Smooth muscle cell (in vitro differentiated cells): Measurements from ENCODE around the gene GTF2IRD1. TPM values are rescaled to one million over a fixed set of nuclear protein-coding genes. Genes with fewer than 3 reads are reported as not detected.

ENCODE experiments used
- DNase-seq: peaks from one replicate; lab custom pipeline; 2025; ENCODE audit not compliant: unreplicated experiment; lab: John Stamatoyannopoulos, UW
- H2AFZ ChIP-seq: fragments of 200-600 bp; sonication (generic); 2 replicates; pipeline ENCODE4 v1.6.0; 2016; ENCODE audit warnings: antibody characterized with exemption, low read depth, mild to moderate bottlenecking
- H3F3A ChIP-seq: fragments of 200-600 bp; sonication (generic); 2 replicates; pipeline ENCODE4 v1.6.0; 2017; ENCODE audit warnings: antibody characterized with exemption, low read depth
- H3K27ac ChIP-seq: fragments of 200-600 bp; sonication (generic); 2 replicates; pipeline ENCODE4 v1.5.1; 2016; ENCODE audit warnings: low read depth, mild to moderate bottlenecking
- H3K27me3 ChIP-seq: fragments of 200-600 bp; sonication (generic); 2 replicates; pipeline ENCODE4 v1.6.1; 2016; ENCODE audit warnings: low read depth, mild to moderate bottlenecking
- H3K36me3 ChIP-seq: fragments of 200-600 bp; sonication (generic); 2 replicates; pipeline ENCODE4 v1.5.1; 2016; ENCODE audit warnings: low read depth
- H3K4me1 ChIP-seq: fragments of 200-600 bp; sonication (generic); 2 replicates; pipeline ENCODE4 v1.5.1; 2016; ENCODE audit warnings: low read depth
- H3K4me2 ChIP-seq: fragments of 200-600 bp; sonication (generic); 2 replicates; pipeline ENCODE4 v1.6.0; 2016; ENCODE audit warnings: mild to moderate bottlenecking
- H3K4me3 ChIP-seq: fragments of 200-600 bp; sonication (generic); 2 replicates; pipeline ENCODE4 v1.5.1; 2016; ENCODE audit warnings: mild to moderate bottlenecking
- H3K79me2 ChIP-seq: fragments of 200-600 bp; sonication (generic); 2 replicates; pipeline ENCODE4 v1.6.0; 2016; ENCODE audit warnings: low read depth, mild to moderate bottlenecking
- H3K9ac ChIP-seq: fragments of 200-600 bp; sonication (generic); 2 replicates; pipeline ENCODE4 v1.6.0; 2016; ENCODE audit warnings: low read depth
- H3K9me3 ChIP-seq: fragments of 200-600 bp; sonication (generic); replicated peaks from 2 replicates; pipeline ENCODE4 v1.5.1; 2016; ENCODE audit warnings: low read depth
- H4K20me1 ChIP-seq: fragments of 200-600 bp; sonication (generic); 2 replicates; pipeline ENCODE4 v1.6.0; 2016; ENCODE audit warnings: low read depth
- WGBS: methylation state at CpG from one replicate; pipeline ENCODE4 v1.1.7; 2016; ENCODE audit warnings: low lambda C conversion rate; 5-methylcytosine and 5-hydroxymethylcytosine counted together
- polyA plus RNA-seq: library from polyadenylated mRNA; unstranded; fragments of >200 nt; fragmentation: Nextera tagmentation; extraction: Ambion mirVana; gene quantifications from 2 replicates; pipeline ENCODE4 v1.2.1, GENCODE V29; 2016
- total RNA-seq: library from RNA; depleted of rRNA; stranded (reverse); fragments of >200 nt; gene quantifications from 2 replicates; pipeline ENCODE4 v1.2.3, GENCODE V29; 2014
- TF ChIP-seq, protein P1 (sequence below): fragments of 200-600 bp; sonication (generic); IDR thresholded peaks from 2 replicates; pipeline ENCODE4 v1.5.1; 2017; ENCODE audit warnings: borderline replicate concordance, mild to moderate bottlenecking, antibody characterized with exemption; ENCODE audit not compliant: insufficient read depth, poor library complexity, severe bottlenecking

The GTF2IRD1 gene
- total and polyA plus RNA-seq, 2 experiments from 2014 or later = 20.0 to 41.5 TPM

DNA sequence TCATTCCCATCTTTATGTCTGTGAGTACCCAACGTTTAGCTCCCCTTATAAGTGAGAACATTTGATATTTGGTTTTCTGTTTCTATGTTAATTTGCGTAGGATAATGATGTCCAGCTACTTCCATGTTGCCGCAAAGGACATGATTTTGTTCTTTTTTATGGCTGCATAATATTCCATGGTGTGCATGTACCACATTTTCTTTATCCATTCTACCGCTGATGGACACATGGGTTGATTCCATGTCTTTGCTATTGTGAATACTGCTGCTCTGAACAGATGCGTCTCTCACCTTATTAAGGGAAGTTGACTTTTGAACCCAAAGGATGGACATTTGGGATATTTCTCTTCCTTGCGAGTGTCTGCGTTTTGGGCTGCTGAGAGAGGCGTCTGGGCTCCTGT lies 50.2 kb downstream of the GTF2IRD1 start:
- H3K27me3 ChIP-seq = no peaks in the 10 kb centered on the region
- no peaks in the 10 kb centered on the region for H3K9me3 ChIP-seq
- H3F3A ChIP-seq = no peaks in the 10 kb centered on the region
- H2AFZ ChIP-seq = no peak overlapping the region
- no peaks in the 10 kb centered on the region for H3K36me3 ChIP-seq
- TF ChIP-seq, protein P1, sequence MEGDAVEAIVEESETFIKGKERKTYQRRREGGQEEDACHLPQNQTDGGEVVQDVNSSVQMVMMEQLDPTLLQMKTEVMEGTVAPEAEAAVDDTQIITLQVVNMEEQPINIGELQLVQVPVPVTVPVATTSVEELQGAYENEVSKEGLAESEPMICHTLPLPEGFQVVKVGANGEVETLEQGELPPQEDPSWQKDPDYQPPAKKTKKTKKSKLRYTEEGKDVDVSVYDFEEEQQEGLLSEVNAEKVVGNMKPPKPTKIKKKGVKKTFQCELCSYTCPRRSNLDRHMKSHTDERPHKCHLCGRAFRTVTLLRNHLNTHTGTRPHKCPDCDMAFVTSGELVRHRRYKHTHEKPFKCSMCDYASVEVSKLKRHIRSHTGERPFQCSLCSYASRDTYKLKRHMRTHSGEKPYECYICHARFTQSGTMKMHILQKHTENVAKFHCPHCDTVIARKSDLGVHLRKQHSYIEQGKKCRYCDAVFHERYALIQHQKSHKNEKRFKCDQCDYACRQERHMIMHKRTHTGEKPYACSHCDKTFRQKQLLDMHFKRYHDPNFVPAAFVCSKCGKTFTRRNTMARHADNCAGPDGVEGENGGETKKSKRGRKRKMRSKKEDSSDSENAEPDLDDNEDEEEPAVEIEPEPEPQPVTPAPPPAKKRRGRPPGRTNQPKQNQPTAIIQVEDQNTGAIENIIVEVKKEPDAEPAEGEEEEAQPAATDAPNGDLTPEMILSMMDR = no peak
- H4K20me1 ChIP-seq = peaks cover 100% of the 10 kb centered on the region
- H3K9ac ChIP-seq = no peak overlapping the region
- no peaks in the 10 kb centered on the region for H3K4me1 ChIP-seq
- no peak for DNase-seq
- no peak overlapping the region for H3K4me3 ChIP-seq
- H3K4me2 ChIP-seq = no peak overlapping the region
- peaks cover 38% of the 10 kb centered on the region for H3K79me2 ChIP-seq
- H3K27ac ChIP-seq = no peak overlapping the region
- 98% methylated on average over 8 of the region's 8 CpGs for WGBS

DNA sequence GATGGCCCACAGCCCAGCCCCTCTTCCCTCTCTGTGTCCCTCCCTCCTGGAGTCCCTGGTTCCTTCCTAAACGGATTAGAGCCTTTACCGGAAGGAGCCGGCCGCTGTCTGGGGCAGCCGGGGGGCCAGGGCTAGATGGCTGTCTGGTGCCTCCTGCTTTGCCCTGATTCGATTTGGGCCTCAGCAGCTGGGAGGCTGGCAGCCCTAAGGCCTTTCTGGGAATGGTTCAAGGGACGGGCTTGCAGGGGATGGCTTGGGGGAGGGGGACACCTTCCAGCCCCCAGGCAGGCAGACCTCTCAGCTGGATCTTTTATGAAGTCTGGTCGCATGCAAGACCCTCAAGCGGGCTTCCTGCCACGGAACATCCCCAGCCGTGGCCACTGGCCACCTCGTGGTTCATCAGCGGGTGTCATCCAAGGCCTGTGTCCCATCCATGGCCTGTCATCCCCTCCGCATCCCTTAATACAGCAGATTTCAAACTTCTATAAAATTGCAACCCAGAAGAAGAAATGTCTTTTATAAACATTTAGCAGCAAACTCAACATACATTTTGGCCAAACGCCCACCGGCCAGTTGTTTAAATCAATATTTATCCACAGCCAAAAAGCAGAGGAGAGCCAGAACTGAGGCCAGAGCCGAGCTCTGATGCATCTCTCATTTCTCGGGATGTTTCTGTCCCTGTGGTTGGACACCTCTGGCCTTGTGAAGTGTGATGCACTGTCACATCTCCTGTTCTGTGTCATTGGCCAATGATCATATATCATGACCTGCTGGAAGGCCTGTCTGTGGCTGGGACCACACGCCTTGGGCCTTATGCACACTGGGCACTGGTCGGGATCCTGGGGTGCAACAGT lies 52.0 kb downstream of the GTF2IRD1 start:
- Histone ChIP-seq H4K20me1 (peaks cover 98% of the 10 kb centered on the region), H3K4me1 (no peaks in the 10 kb centered on the region), H3K9me3 (no peaks in the 10 kb centered on the region), H3K4me3 (no peak overlapping the region), H3K27ac (no peak overlapping the region), H3K4me2 (no peak overlapping the region), H3K9ac (no peak overlapping the region), H2AFZ (no peak overlapping the region), H3K36me3 (no peaks in the 10 kb centered on the region), H3K27me3 (no peaks in the 10 kb centered on the region), H3F3A (no peaks in the 10 kb centered on the region), H3K79me2 (peaks cover 31% of the 10 kb centered on the region)
- no peak for DNase-seq
- TF ChIP-seq, protein P1 = no peak
- 80% methylated on average over 20 of the region's 20 CpGs for WGBS

DNA sequence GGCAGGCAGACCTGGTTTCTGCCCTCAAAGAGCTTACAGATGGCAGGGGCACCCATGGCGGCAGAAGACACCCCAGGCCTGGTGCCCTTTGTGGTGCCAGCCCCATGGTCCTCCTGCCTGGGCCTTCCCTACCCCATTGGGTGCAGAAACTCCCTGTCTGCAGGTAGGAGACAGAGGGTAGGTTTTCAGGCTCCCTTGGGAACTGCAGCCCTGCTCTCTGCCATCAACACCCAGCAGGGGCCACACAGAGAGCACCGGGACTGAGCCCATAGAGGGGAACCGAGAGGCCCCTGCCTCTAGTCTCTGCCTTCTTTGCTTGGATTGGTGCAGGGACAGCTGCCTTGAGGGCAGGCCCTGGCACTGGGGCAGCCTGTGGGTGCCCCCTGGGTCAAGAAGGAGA lies 52.6 kb downstream of the GTF2IRD1 start:
- TF ChIP-seq, protein P1 = no peak
- H3K4me3 ChIP-seq = no peak overlapping the region
- H2AFZ ChIP-seq = no peak overlapping the region
- no peak for DNase-seq
- H4K20me1 ChIP-seq = peaks cover 96% of the 10 kb centered on the region
- no peaks in the 10 kb centered on the region for H3K27me3 ChIP-seq
- H3K4me2 ChIP-seq = no peak overlapping the region
- no peak overlapping the region for H3K9ac ChIP-seq
- no peak overlapping the region for H3K27ac ChIP-seq
- H3K9me3 ChIP-seq = no peaks in the 10 kb centered on the region
- H3K36me3 ChIP-seq = no peaks in the 10 kb centered on the region
- no peaks in the 10 kb centered on the region for H3K4me1 ChIP-seq
- 98% methylated on average over 3 of the region's 3 CpGs for WGBS
- peaks cover 29% of the 10 kb centered on the region for H3K79me2 ChIP-seq
- H3F3A ChIP-seq = no peaks in the 10 kb centered on the region
